Endothelial cell of umbilical vein (primary cell): Measurements from ENCODE around the gene FBXO8. TPM values are rescaled to one million over a fixed set of nuclear protein-coding genes. Genes with fewer than 3 reads are reported as not detected.

Source experiments
- BruUV-seq: library from RNA; stranded (reverse); fragments of 400-500 nt; replicated peaks from 2 replicates; lab custom pipeline; 2021; lab: Mats Ljungman, UMichigan
- CTCF ChIA-PET: fragments of 300-600, 350-600 bp; sonication (Branson Sonifier 250); formaldehyde crosslinking; loops from one replicate; lab custom pipeline; 2021; ENCODE audit warnings: antibody characterized with exemption, inconsistent platforms; lab: Charles Lee
- POLR2A ChIA-PET: fragments of 300-600, 350-600 bp; sonication (Branson Sonifier 250); formaldehyde crosslinking; loops from one replicate; lab custom pipeline; 2021; ENCODE audit warnings: antibody characterized with exemption, inconsistent platforms; lab: Charles Lee
- DNase-seq: peaks from one replicate; pipeline ENCODE4 v3.0.0-alpha.2; 2011; ENCODE audit warnings: low read depth, low spot score
- FAIRE-seq: peaks from 2 replicates; lab custom pipeline; 2011; peaks lifted over from hg19 to GRCh38; lab: Jason Lieb, UNC
- H2AFZ ChIP-seq: 2 replicates; pipeline ENCODE4 v1.6.0; 2012; ENCODE audit warnings: low read depth, low read length, control low read depth, inconsistent platforms
- H3K27ac ChIP-seq: 2 replicates; pipeline ENCODE4 v1.5.1; 2011; ENCODE audit warnings: low read depth, mild to moderate bottlenecking, control low read depth, low read length, moderate library complexity; ENCODE audit not compliant: insufficient read depth
- H3K27me3 ChIP-seq, 2 experiments: 2 replicates each; pipeline versions ENCODE4 v1.6.0 to v1.6.1; 2011; ENCODE audit warnings: low read length in 2 of 2, mixed read lengths in 1 of 2; ENCODE audit not compliant: control insufficient read depth in 2 of 2, insufficient read depth in 2 of 2
- H3K36me3 ChIP-seq, 2 experiments: 2 replicates in 1 of 2; 3 replicates in 1 of 2; pipeline ENCODE4 v1.5.1; 2011; ENCODE audit warnings: low read length in 2 of 2, mild to moderate bottlenecking in 1 of 2, moderate library complexity in 1 of 2; ENCODE audit not compliant: control insufficient read depth in 2 of 2, insufficient read depth in 2 of 2; ENCODE audit errors: extremely low read depth in 1 of 2
- H3K4me1 ChIP-seq: 3 replicates; pipeline ENCODE4 v1.5.1; 2011; ENCODE audit warnings: mild to moderate bottlenecking, low read length; ENCODE audit not compliant: control insufficient read depth, insufficient read depth; ENCODE audit errors: extremely low read depth
- H3K4me2 ChIP-seq: 2 replicates; pipeline ENCODE4 v1.6.1; 2011; ENCODE audit warnings: low read length, control low read depth, mixed read lengths; ENCODE audit not compliant: insufficient read depth
- H3K4me3 ChIP-seq, 3 experiments: fragments of 200-600 bp in 1 of 3; sonication (generic), shearing (Covaris generic) in 1 of 3; replicated peaks in 1 of 3; 2 replicates each; pipeline ENCODE4 v1.5.1; 2011 to 2016; ENCODE audit warnings: control low read depth in 3 of 3, low read length in 3 of 3, mild to moderate bottlenecking in 2 of 3, inconsistent platforms in 1 of 3, low read depth in 1 of 3, moderate library complexity in 1 of 3; ENCODE audit not compliant: insufficient read depth in 1 of 3
- H3K79me2 ChIP-seq: 2 replicates; pipeline ENCODE4 v1.6.0; 2012; ENCODE audit warnings: low read length, inconsistent platforms; ENCODE audit not compliant: control insufficient read depth, insufficient read depth
- H3K9ac ChIP-seq: replicated peaks from 2 replicates; pipeline ENCODE3; 2011; ENCODE audit warnings: low read length, control low read depth; ENCODE audit not compliant: insufficient read depth; ENCODE audit errors: extremely low read depth
- H3K9me1 ChIP-seq: replicated peaks from 3 replicates; pipeline ENCODE4 v1.6.0; 2011; ENCODE audit warnings: mild to moderate bottlenecking, low read length; ENCODE audit not compliant: control insufficient read depth, insufficient read depth; ENCODE audit errors: extremely low read depth
- H3K9me3 ChIP-seq: replicated peaks from 2 replicates; pipeline ENCODE4 v1.5.1; 2012; ENCODE audit warnings: low read length, inconsistent platforms; ENCODE audit not compliant: control insufficient read depth, insufficient read depth
- H4K20me1 ChIP-seq: replicated peaks from 2 replicates; pipeline ENCODE3; 2011; ENCODE audit warnings: mild to moderate bottlenecking, low read length; ENCODE audit not compliant: control insufficient read depth, insufficient read depth; ENCODE audit errors: extremely low read depth
- EZH2 ChIP-seq: IDR thresholded peaks from 2 replicates; pipeline ENCODE4 v1.6.1; 2012; ENCODE audit warnings: borderline replicate concordance, low read depth, mild to moderate bottlenecking, moderate library complexity, low read length, inconsistent platforms; ENCODE audit not compliant: severe bottlenecking
- FOS ChIP-seq: IDR thresholded peaks from 2 replicates; pipeline ENCODE4 v1.6.1; 2011; ENCODE audit warnings: mild to moderate bottlenecking, low read length, moderate library complexity, borderline replicate concordance; ENCODE audit not compliant: insufficient read depth
- GATA2 ChIP-seq: IDR thresholded peaks from 2 replicates; pipeline ENCODE4 v1.7.0; 2011; ENCODE audit warnings: low read depth, mild to moderate bottlenecking, moderate library complexity, mixed read lengths, low read length; ENCODE audit not compliant: insufficient read length, insufficient read depth
- JUN ChIP-seq: IDR thresholded peaks from 2 replicates; pipeline ENCODE4 v1.6.1; 2011; ENCODE audit warnings: borderline replicate concordance, low read depth; ENCODE audit not compliant: insufficient read length, insufficient read depth
- MAX ChIP-seq: IDR thresholded peaks from 2 replicates; pipeline ENCODE4 v1.6.1; 2011; ENCODE audit not compliant: insufficient read depth, insufficient read length
- MYC ChIP-seq: IDR thresholded peaks from one replicate; pipeline ENCODE4 v1.6.1; 2011; ENCODE audit warnings: mild to moderate bottlenecking, low read depth, low read length
- POLR2A ChIP-seq: IDR thresholded peaks from 2 replicates; pipeline ENCODE4 v1.6.1; 2012; ENCODE audit warnings: low read depth, mild to moderate bottlenecking, control low read depth, low read length
- POLR2AphosphoS5 ChIP-seq: IDR thresholded peaks from 2 replicates; pipeline ENCODE4 v1.6.1; 2012; ENCODE audit warnings: low read depth, mild to moderate bottlenecking, control low read depth, low read length, moderate library complexity; ENCODE audit not compliant: insufficient read depth
- dilution Hi-C: fragments of 300-500 bp; cut with MboI; formaldehyde crosslinking; loops from one replicate; pipeline ENCODE4 v1.15.0; 2019; ENCODE audit warnings: low sequenced_read_pairs; ENCODE audit not compliant: extremely low pct_ligation_motif_present
- intact Hi-C: fragments of 100-400 bp; cut with micrococcal nuclease; formaldehyde crosslinking; loops from one replicate; pipeline ENCODE4 v1.10.0; 2022
- polyA plus RNA-seq, 4 experiments: library from polyadenylated mRNA; depleted of rRNA in 3 of 4; stranded (reverse) in 3 of 4; unstranded in 1 of 4; fragments of >200 nt; gene quantifications; 2 replicates each; pipeline versions ENCODE4 v1.2.1 to v1.2.3, GENCODE V29; 2011 to 2012; ENCODE audit warnings: missing spikeins in 1 of 4
- total RNA-seq: library from RNA; stranded (reverse); gene quantifications from 2 replicates; pipeline ENCODE4 v1.2.3, GENCODE V29; 2021
- TF ChIP-seq, protein P1 (sequence below), 2 donors: IDR thresholded peaks; 1 replicate in 1 of 2; 2 replicates in 1 of 2; pipeline ENCODE4 v1.5.1; 2011; ENCODE audit warnings: low read length in 2 of 2, mild to moderate bottlenecking in 2 of 2, moderate library complexity in 2 of 2, control low read depth in 1 of 2, inconsistent platforms in 1 of 2, low read depth in 1 of 2; ENCODE audit not compliant: insufficient read depth in 1 of 2; ENCODE audit errors: extremely low read depth in 1 of 2

Gene FBXO8
- total and polyA plus RNA-seq, 2 donors (not counting 3 experiments of a cell fraction or from before 2014, with no cell fraction given) = 9.9 to 14.5 TPM

DNA sequence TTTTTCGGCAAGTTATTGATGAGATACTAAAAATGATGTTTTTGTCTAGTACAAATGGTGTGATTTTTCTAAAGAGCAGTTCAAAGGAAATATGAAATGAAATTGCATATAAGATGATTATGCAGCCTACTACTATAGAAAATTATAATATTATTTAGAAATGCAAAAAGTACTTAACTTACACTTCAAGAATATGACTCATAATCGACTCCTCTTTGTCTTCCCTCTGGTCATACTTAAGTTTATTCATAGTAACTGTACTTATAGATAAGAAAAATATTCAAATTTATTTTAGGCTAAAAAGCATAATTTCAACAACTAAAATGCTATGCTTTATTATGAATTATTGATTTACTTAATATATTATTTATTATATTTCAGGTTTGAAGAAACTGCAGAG is 33.5 kb upstream of the FBXO8 start:
- Histone ChIP-seq H3K9ac (no peak overlapping the region), H3K9me3 (no peaks in the 10 kb centered on the region), H4K20me1 (no peaks in the 10 kb centered on the region), H3K4me2 (no peak overlapping the region), H2AFZ (no peak overlapping the region), H3K9me1 (no peaks in the 10 kb centered on the region), H3K27me3 (no peaks in the 10 kb centered on the region), H3K4me3 (no peak overlapping the region), H3K27ac (no peak overlapping the region), H3K36me3 (no peaks in the 10 kb centered on the region), H3K79me2 (no peaks in the 10 kb centered on the region), H3K4me1 (peaks cover 3% of the 10 kb centered on the region)
- POLR2A ChIA-PET = no interaction called here
- dilution Hi-C loops = no loop called here
- no TSS peak for BruUV-seq
- FAIRE-seq = no peak
- CTCF ChIA-PET = no interaction called here
- intact Hi-C loops = loop anchor here (10.0 kb wide), 2 partner anchors 192 to 982 kb away; partner anchors contain the start of gene HMGB2
- DNase-seq = no peak
- TF ChIP-seq JUN (no peak), POLR2A (no peak), FOS (peak; percentile 12)

- H3K9me3 ChIP-seq = no peaks in the 10 kb centered on the region
- ChIA-PET CTCF (interaction anchor here (1.0 kb wide), 1 partner anchor 10 kb away, joined by 3 read pairs; no protein-coding TSS in a partner anchor), POLR2A (no interaction called here)
- no peaks in the 10 kb centered on the region for H3K36me3 ChIP-seq
- H3K27ac ChIP-seq = no peak overlapping the region
- FAIRE-seq (no peak), DNase-seq (no peak)
- no peaks in the 10 kb centered on the region for H4K20me1 ChIP-seq
- peaks cover 3% of the 10 kb centered on the region for H3K4me1 ChIP-seq
- no TSS peak for BruUV-seq
- no peak overlapping the region for H3K4me3 ChIP-seq
- no peak overlapping the region for H2AFZ ChIP-seq
- TF ChIP-seq JUN (no peak), GATA2 (no peak), MAX (no peak), POLR2A (no peak), POLR2AphosphoS5 (no peak), MYC (no peak), EZH2 (no peak), FOS (no peak)
- TF ChIP-seq, protein P1, sequence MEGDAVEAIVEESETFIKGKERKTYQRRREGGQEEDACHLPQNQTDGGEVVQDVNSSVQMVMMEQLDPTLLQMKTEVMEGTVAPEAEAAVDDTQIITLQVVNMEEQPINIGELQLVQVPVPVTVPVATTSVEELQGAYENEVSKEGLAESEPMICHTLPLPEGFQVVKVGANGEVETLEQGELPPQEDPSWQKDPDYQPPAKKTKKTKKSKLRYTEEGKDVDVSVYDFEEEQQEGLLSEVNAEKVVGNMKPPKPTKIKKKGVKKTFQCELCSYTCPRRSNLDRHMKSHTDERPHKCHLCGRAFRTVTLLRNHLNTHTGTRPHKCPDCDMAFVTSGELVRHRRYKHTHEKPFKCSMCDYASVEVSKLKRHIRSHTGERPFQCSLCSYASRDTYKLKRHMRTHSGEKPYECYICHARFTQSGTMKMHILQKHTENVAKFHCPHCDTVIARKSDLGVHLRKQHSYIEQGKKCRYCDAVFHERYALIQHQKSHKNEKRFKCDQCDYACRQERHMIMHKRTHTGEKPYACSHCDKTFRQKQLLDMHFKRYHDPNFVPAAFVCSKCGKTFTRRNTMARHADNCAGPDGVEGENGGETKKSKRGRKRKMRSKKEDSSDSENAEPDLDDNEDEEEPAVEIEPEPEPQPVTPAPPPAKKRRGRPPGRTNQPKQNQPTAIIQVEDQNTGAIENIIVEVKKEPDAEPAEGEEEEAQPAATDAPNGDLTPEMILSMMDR (IDR thresholded peaks at IDR 0.05; ENCODE audit: extremely low read depth in 1 of 2, insufficient read depth in 1 of 2, low read depth in 1 of 2, low read length in 2 of 2) = no peak
- intact Hi-C loops = loop anchor here (10.0 kb wide), 2 partner anchors 192 to 982 kb away; partner anchors contain the start of gene HMGB2
- no peak overlapping the region for H3K4me2 ChIP-seq
- H3K27me3 ChIP-seq = no peaks in the 10 kb centered on the region
- no peaks in the 10 kb centered on the region for H3K9me1 ChIP-seq
- no peak overlapping the region for H3K9ac ChIP-seq
- no peaks in the 10 kb centered on the region for H3K79me2 ChIP-seq
- dilution Hi-C loops = no loop called here
Measured at GRCh38 chr4:174316546-174316945, 33.1 kb upstream of the FBXO8 start.
